ENCODE data around the gene PLEKHO2. TPM values are rescaled to one million over a fixed set of nuclear protein-coding genes. Genes with fewer than 3 reads are reported as not detected.

The PLEKHO2 gene
- total and polyA plus RNA-seq, 2 of the 13 experiments (the other 11 are each of a cell fraction or from before 2014, with no cell fraction given): 3.8 to 4.8 TPM

DNA sequence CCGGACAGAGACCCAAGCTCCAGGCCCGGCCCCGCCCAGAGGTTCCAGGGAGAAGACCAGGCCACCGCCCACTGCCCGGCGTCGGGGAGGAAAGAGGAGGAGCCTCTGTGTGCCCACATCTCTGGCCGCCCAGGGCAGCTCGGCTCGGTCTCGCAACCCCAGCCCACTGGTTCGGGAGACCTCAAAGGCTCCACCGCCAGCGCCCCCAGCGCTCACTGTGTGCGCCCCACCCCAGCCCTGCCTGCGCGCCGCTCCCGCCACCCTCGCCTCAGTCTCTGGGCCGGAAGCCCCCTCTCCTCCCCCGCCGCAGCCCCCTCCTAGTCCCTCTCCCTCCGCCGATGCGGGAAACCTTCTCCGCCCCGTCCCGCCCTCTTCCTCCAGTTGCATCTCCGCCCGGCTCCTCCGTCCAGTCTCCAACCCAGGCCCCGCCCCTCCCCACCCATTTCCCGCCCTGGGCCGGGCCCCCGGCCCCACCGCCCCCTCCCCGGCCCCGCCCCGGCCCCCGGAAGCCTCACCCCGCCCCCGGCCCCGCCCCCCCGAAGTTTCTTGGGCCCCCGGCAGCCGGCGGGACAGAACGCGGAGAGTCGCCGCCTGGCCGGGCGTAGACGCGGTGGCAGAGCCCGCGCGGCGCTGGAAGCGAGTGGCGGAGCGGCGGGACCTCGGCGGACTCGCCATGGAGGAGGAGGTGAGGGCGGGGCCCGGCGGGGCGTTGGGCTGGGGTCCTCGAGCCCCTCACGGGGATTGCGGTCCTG is at the start of gene PLEKHO2 (continued):
- TF ChIP-seq, protein P1, sequence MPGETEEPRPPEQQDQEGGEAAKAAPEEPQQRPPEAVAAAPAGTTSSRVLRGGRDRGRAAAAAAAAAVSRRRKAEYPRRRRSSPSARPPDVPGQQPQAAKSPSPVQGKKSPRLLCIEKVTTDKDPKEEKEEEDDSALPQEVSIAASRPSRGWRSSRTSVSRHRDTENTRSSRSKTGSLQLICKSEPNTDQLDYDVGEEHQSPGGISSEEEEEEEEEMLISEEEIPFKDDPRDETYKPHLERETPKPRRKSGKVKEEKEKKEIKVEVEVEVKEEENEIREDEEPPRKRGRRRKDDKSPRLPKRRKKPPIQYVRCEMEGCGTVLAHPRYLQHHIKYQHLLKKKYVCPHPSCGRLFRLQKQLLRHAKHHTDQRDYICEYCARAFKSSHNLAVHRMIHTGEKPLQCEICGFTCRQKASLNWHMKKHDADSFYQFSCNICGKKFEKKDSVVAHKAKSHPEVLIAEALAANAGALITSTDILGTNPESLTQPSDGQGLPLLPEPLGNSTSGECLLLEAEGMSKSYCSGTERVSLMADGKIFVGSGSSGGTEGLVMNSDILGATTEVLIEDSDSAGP (CRISPR knock-in tag; IDR thresholded peaks at IDR 0.05; ENCODE audit: borderline replicate concordance): peak; percentile 32; the same call in 1 of the 2 replicates
- TF ChIP-seq, protein P2, sequence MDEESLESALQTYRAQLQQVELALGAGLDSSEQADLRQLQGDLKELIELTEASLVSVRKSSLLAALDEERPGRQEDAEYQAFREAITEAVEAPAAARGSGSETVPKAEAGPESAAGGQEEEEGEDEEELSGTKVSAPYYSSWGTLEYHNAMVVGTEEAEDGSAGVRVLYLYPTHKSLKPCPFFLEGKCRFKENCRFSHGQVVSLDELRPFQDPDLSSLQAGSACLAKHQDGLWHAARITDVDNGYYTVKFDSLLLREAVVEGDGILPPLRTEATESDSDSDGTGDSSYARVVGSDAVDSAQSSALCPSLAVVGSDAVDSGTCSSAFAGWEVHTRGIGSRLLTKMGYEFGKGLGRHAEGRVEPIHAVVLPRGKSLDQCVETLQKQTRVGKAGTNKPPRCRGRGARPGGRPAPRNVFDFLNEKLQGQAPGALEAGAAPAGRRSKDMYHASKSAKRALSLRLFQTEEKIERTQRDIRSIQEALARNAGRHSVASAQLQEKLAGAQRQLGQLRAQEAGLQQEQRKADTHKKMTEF (CRISPR knock-in tag; IDR thresholded peaks at IDR 0.05): peak; percentile 47; the same call in 1 of the 2 replicates
- TF ChIP-seq, protein P3, sequence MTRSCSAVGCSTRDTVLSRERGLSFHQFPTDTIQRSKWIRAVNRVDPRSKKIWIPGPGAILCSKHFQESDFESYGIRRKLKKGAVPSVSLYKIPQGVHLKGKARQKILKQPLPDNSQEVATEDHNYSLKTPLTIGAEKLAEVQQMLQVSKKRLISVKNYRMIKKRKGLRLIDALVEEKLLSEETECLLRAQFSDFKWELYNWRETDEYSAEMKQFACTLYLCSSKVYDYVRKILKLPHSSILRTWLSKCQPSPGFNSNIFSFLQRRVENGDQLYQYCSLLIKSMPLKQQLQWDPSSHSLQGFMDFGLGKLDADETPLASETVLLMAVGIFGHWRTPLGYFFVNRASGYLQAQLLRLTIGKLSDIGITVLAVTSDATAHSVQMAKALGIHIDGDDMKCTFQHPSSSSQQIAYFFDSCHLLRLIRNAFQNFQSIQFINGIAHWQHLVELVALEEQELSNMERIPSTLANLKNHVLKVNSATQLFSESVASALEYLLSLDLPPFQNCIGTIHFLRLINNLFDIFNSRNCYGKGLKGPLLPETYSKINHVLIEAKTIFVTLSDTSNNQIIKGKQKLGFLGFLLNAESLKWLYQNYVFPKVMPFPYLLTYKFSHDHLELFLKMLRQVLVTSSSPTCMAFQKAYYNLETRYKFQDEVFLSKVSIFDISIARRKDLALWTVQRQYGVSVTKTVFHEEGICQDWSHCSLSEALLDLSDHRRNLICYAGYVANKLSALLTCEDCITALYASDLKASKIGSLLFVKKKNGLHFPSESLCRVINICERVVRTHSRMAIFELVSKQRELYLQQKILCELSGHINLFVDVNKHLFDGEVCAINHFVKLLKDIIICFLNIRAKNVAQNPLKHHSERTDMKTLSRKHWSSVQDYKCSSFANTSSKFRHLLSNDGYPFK (CRISPR knock-in tag; IDR thresholded peaks at IDR 0.05; ENCODE audit: borderline replicate concordance): no peak; the same call in 1 of the 2 replicates
- TF ChIP-seq ZNF773 (CRISPR knock-in tag; IDR thresholded peaks at IDR 0.05; ENCODE audit: borderline replicate concordance): 0 out of 2 replicates have a peak, but pooled peaks have one; percentile 70
- TF ChIP-seq, protein P4, sequence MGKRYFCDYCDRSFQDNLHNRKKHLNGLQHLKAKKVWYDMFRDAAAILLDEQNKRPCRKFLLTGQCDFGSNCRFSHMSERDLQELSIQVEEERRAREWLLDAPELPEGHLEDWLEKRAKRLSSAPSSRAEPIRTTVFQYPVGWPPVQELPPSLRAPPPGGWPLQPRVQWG (CRISPR knock-in tag; IDR thresholded peaks at IDR 0.05; ENCODE audit: borderline replicate concordance, low read depth): no peak
- 0 out of 2 replicates have a peak, but pooled peaks have one; percentile 35 for TF ChIP-seq KLF11 (CRISPR knock-in tag; IDR thresholded peaks at IDR 0.05)
- TF ChIP-seq ZNF546 (CRISPR knock-in tag; conservative IDR thresholded peaks at IDR 0.05): peak; percentile 8; the same call in 1 of the 2 replicates
- TF ChIP-seq MAFF (IDR thresholded peaks at IDR 0.05; ENCODE audit: low read depth, low read length): no peak
- TF ChIP-seq ZFP82 (CRISPR knock-in tag; IDR thresholded peaks at IDR 0.05; ENCODE audit: borderline replicate concordance): 0 out of 2 replicates have a peak, but pooled peaks have one; percentile 47
- TF ChIP-seq, protein P5, sequence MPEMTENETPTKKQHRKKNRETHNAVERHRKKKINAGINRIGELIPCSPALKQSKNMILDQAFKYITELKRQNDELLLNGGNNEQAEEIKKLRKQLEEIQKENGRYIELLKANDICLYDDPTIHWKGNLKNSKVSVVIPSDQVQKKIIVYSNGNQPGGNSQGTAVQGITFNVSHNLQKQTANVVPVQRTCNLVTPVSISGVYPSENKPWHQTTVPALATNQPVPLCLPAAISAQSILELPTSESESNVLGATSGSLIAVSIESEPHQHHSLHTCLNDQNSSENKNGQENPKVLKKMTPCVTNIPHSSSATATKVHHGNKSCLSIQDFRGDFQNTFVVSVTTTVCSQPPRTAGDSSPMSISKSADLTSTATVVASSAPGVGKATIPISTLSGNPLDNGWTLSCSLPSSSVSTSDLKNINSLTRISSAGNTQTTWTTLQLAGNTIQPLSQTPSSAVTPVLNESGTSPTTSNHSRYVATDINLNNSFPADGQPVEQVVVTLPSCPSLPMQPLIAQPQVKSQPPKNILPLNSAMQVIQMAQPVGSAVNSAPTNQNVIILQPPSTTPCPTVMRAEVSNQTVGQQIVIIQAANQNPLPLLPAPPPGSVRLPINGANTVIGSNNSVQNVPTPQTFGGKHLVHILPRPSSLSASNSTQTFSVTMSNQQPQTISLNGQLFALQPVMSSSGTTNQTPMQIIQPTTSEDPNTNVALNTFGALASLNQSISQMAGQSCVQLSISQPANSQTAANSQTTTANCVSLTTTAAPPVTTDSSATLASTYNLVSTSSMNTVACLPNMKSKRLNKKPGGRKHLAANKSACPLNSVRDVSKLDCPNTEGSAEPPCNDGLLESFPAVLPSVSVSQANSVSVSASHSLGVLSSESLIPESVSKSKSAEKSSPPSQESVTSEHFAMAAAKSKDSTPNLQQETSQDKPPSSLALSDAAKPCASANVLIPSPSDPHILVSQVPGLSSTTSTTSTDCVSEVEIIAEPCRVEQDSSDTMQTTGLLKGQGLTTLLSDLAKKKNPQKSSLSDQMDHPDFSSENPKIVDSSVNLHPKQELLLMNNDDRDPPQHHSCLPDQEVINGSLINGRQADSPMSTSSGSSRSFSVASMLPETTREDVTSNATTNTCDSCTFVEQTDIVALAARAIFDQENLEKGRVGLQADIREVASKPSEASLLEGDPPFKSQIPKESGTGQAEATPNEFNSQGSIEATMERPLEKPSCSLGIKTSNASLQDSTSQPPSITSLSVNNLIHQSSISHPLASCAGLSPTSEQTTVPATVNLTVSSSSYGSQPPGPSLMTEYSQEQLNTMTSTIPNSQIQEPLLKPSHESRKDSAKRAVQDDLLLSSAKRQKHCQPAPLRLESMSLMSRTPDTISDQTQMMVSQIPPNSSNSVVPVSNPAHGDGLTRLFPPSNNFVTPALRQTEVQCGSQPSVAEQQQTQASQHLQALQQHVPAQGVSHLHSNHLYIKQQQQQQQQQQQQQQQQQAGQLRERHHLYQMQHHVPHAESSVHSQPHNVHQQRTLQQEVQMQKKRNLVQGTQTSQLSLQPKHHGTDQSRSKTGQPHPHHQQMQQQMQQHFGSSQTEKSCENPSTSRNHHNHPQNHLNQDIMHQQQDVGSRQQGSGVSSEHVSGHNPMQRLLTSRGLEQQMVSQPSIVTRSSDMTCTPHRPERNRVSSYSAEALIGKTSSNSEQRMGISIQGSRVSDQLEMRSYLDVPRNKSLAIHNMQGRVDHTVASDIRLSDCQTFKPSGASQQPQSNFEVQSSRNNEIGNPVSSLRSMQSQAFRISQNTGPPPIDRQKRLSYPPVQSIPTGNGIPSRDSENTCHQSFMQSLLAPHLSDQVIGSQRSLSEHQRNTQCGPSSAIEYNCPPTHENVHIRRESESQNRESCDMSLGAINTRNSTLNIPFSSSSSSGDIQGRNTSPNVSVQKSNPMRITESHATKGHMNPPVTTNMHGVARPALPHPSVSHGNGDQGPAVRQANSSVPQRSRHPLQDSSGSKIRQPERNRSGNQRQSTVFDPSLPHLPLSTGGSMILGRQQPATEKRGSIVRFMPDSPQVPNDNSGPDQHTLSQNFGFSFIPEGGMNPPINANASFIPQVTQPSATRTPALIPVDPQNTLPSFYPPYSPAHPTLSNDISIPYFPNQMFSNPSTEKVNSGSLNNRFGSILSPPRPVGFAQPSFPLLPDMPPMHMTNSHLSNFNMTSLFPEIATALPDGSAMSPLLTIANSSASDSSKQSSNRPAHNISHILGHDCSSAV (CRISPR knock-in tag; IDR thresholded peaks at IDR 0.05; ENCODE audit: borderline replicate concordance): no peak
- 0 out of 2 replicates have a peak, but pooled peaks have one; percentile 33 for TF ChIP-seq ZSCAN31 (CRISPR knock-in tag; IDR thresholded peaks at IDR 0.05; ENCODE audit: low read depth)
- peak; percentile 30; the same call in 1 of the 2 replicates for TF ChIP-seq SOX5 (CRISPR knock-in tag; IDR thresholded peaks at IDR 0.05; ENCODE audit: borderline replicate concordance)
